PC-9 (cell line): ENCODE measurements around the gene BICDL2.
"Not testable (repeated sequence)": the region's sequence is repeated elsewhere in the genome, so short reads cannot be mapped to it uniquely, and the experiment has no call there.

Source experiments
- EZH2 ChIP-seq: fragments of 200-600 bp; sonication (generic); IDR thresholded peaks from 2 replicates; pipeline ENCODE4 v1.8.0; 2017; ENCODE audit warnings: antibody characterized with exemption, low read depth
- TF ChIP-seq, protein P1 (sequence below): fragments of 200-600 bp; sonication (generic); conservative IDR thresholded peaks from 2 replicates; pipeline ENCODE4 v1.6.1; 2017; ENCODE audit warnings: mixed run types, antibody characterized with exemption, mild to moderate bottlenecking, moderate library complexity

- TF ChIP-seq, protein P1, sequence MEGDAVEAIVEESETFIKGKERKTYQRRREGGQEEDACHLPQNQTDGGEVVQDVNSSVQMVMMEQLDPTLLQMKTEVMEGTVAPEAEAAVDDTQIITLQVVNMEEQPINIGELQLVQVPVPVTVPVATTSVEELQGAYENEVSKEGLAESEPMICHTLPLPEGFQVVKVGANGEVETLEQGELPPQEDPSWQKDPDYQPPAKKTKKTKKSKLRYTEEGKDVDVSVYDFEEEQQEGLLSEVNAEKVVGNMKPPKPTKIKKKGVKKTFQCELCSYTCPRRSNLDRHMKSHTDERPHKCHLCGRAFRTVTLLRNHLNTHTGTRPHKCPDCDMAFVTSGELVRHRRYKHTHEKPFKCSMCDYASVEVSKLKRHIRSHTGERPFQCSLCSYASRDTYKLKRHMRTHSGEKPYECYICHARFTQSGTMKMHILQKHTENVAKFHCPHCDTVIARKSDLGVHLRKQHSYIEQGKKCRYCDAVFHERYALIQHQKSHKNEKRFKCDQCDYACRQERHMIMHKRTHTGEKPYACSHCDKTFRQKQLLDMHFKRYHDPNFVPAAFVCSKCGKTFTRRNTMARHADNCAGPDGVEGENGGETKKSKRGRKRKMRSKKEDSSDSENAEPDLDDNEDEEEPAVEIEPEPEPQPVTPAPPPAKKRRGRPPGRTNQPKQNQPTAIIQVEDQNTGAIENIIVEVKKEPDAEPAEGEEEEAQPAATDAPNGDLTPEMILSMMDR, result not testable (repeated sequence)
- TF ChIP-seq EZH2, result not testable (repeated sequence)
Measured at GRCh38 chr16:3083408-3083807, 46.7 kb upstream of the BICDL2 start.
